Measurements from ENCODE around the gene DUSP18.
"Not testable (repeated sequence)": the region's sequence is repeated elsewhere in the genome, so short reads cannot be mapped to it uniquely, and the experiment has no call there.

Gene DUSP18

DNA sequence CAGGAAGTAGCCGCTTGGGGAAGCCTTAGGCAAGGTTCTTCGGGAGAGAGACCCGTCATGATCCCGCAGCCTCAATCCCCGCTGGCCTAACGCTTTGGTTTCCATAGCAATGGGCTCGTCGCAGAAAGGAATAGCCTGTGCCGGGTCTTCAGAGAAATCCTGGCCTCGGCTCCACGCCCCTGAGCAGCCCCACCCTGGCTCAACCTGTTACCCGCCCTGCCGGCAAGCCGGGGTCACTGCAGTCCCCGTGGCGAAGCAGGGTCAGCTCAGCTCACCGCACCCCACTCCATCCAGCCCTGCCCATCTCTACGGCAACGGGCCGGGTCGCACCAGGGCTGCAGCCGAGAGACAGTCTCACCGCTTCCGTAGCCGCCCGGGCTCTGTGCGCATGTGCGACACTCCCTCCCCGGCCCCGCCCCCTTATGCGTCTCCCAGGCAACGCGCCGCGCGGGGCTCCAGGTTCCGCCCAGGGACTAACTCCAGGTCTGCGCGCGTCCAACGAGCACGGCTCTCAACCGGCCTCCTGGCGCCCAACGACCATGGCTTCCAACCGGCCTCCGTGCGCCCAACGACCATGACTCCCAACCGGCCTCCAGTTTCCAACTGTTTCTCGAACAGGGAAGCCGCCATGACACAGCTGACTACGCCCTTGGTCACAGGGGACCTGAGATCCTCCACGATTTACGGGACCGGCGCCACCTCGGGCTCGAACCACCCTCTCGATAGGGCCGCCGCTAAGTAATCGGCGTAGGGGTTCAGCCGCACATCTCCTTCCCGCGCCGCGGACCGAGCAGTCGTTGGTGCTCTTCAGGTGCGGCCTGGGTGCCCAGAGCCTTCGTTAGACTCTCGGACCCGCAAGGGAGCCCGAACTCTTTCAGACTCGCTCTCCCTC, at the start of gene DUSP18:
Gene DUSP18 (minus strand): TSS at position 382 of the 892 bp plus-strand sequence. CDS start 3,872 bp downstream, outside the sequence.
- 0 out of 2 replicates have a peak, but pooled peaks cover 4% of the 10 kb centered on the region for H3K36me3 ChIP-seq (ENCODE audit: control insufficient read depth, insufficient read depth, low read length)
- peak within 1 kb of the TSS; percentile 67 for H3K9ac ChIP-seq (ENCODE audit: low read depth, low read length)
- no peaks in the 10 kb centered on the region for H3K9me3 ChIP-seq (ENCODE audit: control insufficient read depth, insufficient read depth, low read length)
- peaks cover 13% of the 10 kb centered on the region for H3K27me3 ChIP-seq (ENCODE audit: control insufficient read depth, insufficient read depth, low read length)
- H3K4me3 ChIP-seq (ENCODE audit: low read depth, low read length): peak within 1 kb of the TSS; percentile 71
- H3K27ac ChIP-seq (ENCODE audit: low read depth, low read length): peak within 1 kb of the TSS; percentile 69
- H3K4me1 ChIP-seq (ENCODE audit: control insufficient read depth, insufficient read depth, low read length): peaks cover 6% of the 10 kb centered on the region

DNA sequence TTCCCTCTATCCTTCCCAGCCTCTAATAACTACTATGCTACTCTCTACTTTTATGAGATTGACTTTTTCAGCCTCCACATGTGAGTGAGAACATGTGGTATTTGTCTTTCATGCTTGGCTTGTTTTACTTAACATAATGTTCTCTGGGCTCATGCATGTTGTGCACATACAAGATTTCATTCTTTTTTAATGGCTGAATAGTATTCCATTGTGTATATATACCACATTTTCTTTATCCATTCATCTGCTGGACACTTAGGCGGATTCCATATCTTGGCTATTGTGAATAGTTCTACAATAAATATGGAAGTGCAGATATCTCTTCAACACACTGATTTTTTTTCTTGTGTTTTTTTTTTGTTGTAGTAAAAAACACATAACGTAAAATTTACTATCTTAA, 46.4 kb upstream of the DUSP18 start:
- Histone ChIP-seq H3K27me3 (ENCODE audit: control insufficient read depth, insufficient read depth, low read length) (no peaks in the 10 kb centered on the region), H3K4me1 (ENCODE audit: control insufficient read depth, insufficient read depth, low read length) (no peaks in the 10 kb centered on the region), H3K36me3 (ENCODE audit: control insufficient read depth, insufficient read depth, low read length) (no peaks in the 10 kb centered on the region), H3K4me3 (ENCODE audit: low read depth, low read length) (no peak overlapping the region), H3K9ac (ENCODE audit: low read depth, low read length) (no peak overlapping the region), H3K9me3 (ENCODE audit: control insufficient read depth, insufficient read depth, low read length) (no peaks in the 10 kb centered on the region), H3K27ac (ENCODE audit: low read depth, low read length) (no peak overlapping the region)

DNA sequence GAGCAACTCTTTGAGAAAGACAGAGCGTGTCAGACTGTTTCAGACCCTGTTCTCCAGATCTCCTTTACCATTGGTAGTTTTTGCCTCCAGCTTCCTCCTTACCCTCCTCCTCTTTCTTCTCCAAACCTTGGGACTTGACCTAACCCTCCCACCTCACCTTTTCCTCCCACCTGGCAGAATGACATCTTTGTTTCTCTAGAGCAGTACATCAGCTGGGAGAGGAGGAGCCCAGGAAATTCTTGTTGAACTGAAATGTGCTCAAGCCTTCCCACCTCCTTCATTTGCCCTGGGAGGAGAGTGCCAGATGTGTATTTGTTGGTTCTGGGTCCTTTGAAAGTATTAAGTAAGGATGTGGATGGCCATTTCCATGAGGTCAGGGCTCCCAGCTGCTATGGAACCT, 44.4 kb upstream of the DUSP18 start:
- Histone ChIP-seq H3K36me3 (ENCODE audit: control insufficient read depth, insufficient read depth, low read length) (no peaks in the 10 kb centered on the region), H3K9me3 (ENCODE audit: control insufficient read depth, insufficient read depth, low read length) (no peaks in the 10 kb centered on the region), H3K27me3 (ENCODE audit: control insufficient read depth, insufficient read depth, low read length) (no peaks in the 10 kb centered on the region), H3K4me3 (ENCODE audit: low read depth, low read length) (no peak overlapping the region), H3K9ac (ENCODE audit: low read depth, low read length) (no peak overlapping the region), H3K4me1 (ENCODE audit: control insufficient read depth, insufficient read depth, low read length) (no peaks in the 10 kb centered on the region), H3K27ac (ENCODE audit: low read depth, low read length) (no peak overlapping the region)

DNA sequence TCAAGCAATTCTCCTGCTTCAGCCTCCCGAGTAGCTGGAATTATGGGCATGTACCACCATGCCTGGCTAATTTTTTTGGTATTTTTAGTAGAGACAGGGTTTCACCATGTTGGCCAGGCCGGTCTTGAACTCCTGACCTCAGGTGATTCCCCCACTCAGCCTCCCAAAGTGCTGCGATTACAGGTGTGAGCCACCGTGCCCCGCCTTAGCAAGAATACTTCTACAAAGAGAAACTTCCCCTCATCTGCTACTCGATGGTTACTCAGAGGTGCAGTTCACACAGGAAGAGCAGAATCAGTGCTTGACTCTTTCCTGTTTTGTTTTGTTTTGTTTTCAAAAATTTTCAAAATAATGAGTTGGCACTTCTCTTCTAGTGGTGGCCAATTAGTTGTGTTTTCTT, 42.3 kb upstream of the DUSP18 start:
- not testable (repeated sequence) for H3K36me3 ChIP-seq (ENCODE audit: control insufficient read depth, insufficient read depth, low read length); H3K9me3 ChIP-seq (ENCODE audit: control insufficient read depth, insufficient read depth, low read length); H3K27me3 ChIP-seq (ENCODE audit: control insufficient read depth, insufficient read depth, low read length); H3K9ac ChIP-seq (ENCODE audit: low read depth, low read length); H3K27ac ChIP-seq (ENCODE audit: low read depth, low read length); H3K4me1 ChIP-seq (ENCODE audit: control insufficient read depth, insufficient read depth, low read length); H3K4me3 ChIP-seq (ENCODE audit: low read depth, low read length)

DNA sequence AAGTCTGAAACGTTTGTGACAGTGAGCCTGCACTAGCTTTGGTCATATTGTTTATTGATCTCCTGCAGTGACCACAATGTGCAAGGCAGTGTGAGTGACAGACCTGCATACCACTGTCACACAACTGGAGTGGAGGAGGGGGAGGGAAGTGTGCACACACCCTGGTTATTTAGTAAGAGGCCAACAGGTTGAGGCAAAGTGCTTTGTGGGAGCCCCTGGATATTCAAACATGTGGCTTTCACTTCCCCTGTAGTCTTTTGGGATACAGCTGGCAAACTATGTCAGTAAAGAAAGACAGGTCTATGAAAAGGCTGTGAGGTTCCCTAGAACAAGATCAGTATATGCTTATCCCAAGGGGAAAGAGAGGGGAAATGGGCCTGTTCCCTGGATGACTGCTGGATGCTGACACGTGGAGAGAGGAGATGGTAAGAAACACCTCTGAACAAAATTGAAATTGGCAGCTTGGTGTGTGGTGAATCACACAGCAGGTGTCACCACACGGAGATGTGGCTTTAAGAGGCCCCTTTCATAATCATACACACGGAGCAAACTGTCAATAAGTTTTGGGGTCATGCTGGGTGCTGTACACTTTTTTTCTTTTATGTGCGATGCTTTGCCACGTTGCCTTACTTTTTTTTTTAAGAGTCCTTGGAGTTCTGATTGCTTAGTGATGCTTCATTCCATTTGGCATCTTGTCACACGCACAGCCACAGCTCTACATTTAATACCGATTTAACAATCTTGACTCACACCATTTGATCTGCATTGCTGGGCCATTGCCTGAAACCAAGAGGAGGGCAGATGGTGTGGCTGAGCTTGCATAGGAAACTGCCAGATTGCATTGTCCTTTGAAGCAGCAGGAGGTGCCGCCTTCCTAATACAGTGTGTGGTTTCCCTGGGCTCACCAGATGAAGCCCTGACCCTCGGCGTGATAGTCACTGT, 38.3 kb upstream of the DUSP18 start:
- Histone ChIP-seq H3K4me1 (ENCODE audit: control insufficient read depth, insufficient read depth, low read length) (peaks cover 9% of the 10 kb centered on the region; the same call in 1 of the 2 replicates), H3K27ac (ENCODE audit: low read depth, low read length) (no peak overlapping the region), H3K4me3 (ENCODE audit: low read depth, low read length) (no peak overlapping the region), H3K9me3 (ENCODE audit: control insufficient read depth, insufficient read depth, low read length) (no peaks in the 10 kb centered on the region), H3K36me3 (ENCODE audit: control insufficient read depth, insufficient read depth, low read length) (no peaks in the 10 kb centered on the region), H3K9ac (ENCODE audit: low read depth, low read length) (no peak overlapping the region), H3K27me3 (ENCODE audit: control insufficient read depth, insufficient read depth, low read length) (no peaks in the 10 kb centered on the region)

DNA sequence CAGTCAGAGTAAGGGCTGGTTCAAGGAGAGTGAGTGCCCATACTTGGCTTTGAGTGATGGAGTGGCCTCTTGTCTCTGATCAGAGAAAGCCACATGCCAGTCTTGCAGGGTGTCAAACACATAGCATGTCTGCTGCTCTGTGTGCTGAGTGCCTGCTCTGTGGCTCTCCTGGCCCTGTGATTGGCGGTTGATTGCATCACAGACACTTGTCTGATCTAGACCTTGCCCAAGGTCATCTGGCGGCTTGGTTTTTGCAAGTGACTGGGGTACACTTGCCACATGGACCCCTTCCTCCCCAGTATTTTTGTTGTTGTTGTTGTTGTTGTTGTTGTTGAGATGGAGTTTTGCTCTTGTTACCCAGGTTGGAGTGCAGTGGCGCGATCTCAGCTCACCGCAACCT, 37.3 kb upstream of the DUSP18 start:
- H3K36me3 ChIP-seq (ENCODE audit: control insufficient read depth, insufficient read depth, low read length): no peaks in the 10 kb centered on the region
- no peak overlapping the region for H3K9ac ChIP-seq (ENCODE audit: low read depth, low read length)
- H3K9me3 ChIP-seq (ENCODE audit: control insufficient read depth, insufficient read depth, low read length): no peaks in the 10 kb centered on the region
- no peak overlapping the region for H3K4me3 ChIP-seq (ENCODE audit: low read depth, low read length)
- H3K27ac ChIP-seq (ENCODE audit: low read depth, low read length): no peak overlapping the region
- H3K4me1 ChIP-seq (ENCODE audit: control insufficient read depth, insufficient read depth, low read length): peaks cover 9% of the 10 kb centered on the region; the same call in 1 of the 2 replicates
- H3K27me3 ChIP-seq (ENCODE audit: control insufficient read depth, insufficient read depth, low read length): no peaks in the 10 kb centered on the region

DNA sequence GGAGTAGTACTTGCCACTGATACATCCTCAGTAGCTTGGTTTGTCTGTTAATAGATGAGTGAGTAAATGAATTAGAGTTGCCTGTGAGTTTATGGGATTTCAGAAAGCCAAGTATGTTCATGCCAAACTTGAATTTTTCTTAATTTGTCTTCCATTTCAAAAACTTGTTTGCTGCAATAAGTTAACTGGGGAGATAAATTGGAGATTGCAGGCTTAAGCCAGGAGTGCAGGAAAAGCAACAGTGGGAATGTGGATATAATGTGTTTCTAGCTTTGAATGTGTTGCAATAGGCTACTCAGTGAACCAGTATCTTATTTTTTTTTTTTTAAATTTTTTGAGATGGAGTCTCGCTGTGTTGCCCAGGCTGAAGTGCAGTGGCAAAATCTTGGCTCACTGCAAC, 35.2 kb upstream of the DUSP18 start:
- Histone ChIP-seq H3K36me3 (ENCODE audit: control insufficient read depth, insufficient read depth, low read length) (no peaks in the 10 kb centered on the region), H3K27me3 (ENCODE audit: control insufficient read depth, insufficient read depth, low read length) (no peaks in the 10 kb centered on the region), H3K9ac (ENCODE audit: low read depth, low read length) (no peak overlapping the region), H3K4me3 (ENCODE audit: low read depth, low read length) (no peak overlapping the region), H3K27ac (ENCODE audit: low read depth, low read length) (no peak overlapping the region), H3K9me3 (ENCODE audit: control insufficient read depth, insufficient read depth, low read length) (no peaks in the 10 kb centered on the region), H3K4me1 (ENCODE audit: control insufficient read depth, insufficient read depth, low read length) (peaks cover 9% of the 10 kb centered on the region; the same call in 1 of the 2 replicates)

DNA sequence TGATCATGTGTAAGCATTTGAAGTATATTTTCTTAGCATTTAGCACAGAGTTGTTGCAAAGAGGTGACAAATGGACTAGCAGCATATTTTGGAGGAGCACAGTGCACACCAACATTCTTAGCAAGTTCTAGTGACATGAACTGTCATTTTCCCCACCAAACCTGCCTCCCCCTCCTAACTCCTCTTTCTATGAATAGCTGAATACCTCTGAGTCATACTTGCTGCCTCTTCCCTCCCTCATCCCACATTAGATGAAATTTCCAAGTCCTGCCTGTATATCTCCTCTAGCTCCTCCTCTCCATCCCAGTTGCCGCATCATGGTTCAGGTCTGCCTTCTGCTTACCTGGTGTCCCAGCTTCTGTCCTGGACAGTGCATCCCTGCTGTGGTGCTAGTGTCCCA, 34.2 kb upstream of the DUSP18 start:
- Histone ChIP-seq H3K4me3 (ENCODE audit: low read depth, low read length) (no peak overlapping the region), H3K9me3 (ENCODE audit: control insufficient read depth, insufficient read depth, low read length) (no peaks in the 10 kb centered on the region), H3K27me3 (ENCODE audit: control insufficient read depth, insufficient read depth, low read length) (peaks cover 1% of the 10 kb centered on the region; the same call in 1 of the 2 replicates), H3K9ac (ENCODE audit: low read depth, low read length) (no peak overlapping the region), H3K27ac (ENCODE audit: low read depth, low read length) (no peak overlapping the region), H3K36me3 (ENCODE audit: control insufficient read depth, insufficient read depth, low read length) (no peaks in the 10 kb centered on the region), H3K4me1 (ENCODE audit: control insufficient read depth, insufficient read depth, low read length) (peaks cover 9% of the 10 kb centered on the region; the same call in 1 of the 2 replicates)

DNA sequence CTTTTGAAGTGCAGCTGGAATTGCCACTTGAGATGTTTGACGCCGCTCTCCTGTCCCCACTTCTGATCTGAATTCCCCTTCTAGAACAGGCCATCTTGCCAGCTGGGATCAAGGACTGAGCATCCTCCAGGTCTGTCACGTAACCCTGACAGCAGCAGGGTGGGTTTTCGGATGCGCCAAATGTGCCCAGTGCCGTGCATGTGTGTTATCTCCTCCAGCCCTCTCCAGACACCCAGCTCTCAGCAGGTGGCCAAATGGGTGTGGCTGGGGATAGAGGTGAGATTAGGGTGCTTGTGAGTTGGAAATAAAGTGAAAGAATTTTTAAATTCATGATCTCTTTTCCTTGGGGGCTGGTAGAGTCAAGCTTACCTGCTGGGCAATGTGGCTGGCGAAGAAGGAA, 30.3 kb upstream of the DUSP18 start:
- H3K27me3 ChIP-seq (ENCODE audit: control insufficient read depth, insufficient read depth, low read length): peaks cover 19% of the 10 kb centered on the region
- no peaks in the 10 kb centered on the region for H3K36me3 ChIP-seq (ENCODE audit: control insufficient read depth, insufficient read depth, low read length)
- no peak overlapping the region for H3K4me3 ChIP-seq (ENCODE audit: low read depth, low read length)
- no peaks in the 10 kb centered on the region for H3K9me3 ChIP-seq (ENCODE audit: control insufficient read depth, insufficient read depth, low read length)
- H3K27ac ChIP-seq (ENCODE audit: low read depth, low read length): no peak overlapping the region
- H3K4me1 ChIP-seq (ENCODE audit: control insufficient read depth, insufficient read depth, low read length): peaks cover 6% of the 10 kb centered on the region; the same call in 1 of the 2 replicates
- H3K9ac ChIP-seq (ENCODE audit: low read depth, low read length): no peak overlapping the region

DNA sequence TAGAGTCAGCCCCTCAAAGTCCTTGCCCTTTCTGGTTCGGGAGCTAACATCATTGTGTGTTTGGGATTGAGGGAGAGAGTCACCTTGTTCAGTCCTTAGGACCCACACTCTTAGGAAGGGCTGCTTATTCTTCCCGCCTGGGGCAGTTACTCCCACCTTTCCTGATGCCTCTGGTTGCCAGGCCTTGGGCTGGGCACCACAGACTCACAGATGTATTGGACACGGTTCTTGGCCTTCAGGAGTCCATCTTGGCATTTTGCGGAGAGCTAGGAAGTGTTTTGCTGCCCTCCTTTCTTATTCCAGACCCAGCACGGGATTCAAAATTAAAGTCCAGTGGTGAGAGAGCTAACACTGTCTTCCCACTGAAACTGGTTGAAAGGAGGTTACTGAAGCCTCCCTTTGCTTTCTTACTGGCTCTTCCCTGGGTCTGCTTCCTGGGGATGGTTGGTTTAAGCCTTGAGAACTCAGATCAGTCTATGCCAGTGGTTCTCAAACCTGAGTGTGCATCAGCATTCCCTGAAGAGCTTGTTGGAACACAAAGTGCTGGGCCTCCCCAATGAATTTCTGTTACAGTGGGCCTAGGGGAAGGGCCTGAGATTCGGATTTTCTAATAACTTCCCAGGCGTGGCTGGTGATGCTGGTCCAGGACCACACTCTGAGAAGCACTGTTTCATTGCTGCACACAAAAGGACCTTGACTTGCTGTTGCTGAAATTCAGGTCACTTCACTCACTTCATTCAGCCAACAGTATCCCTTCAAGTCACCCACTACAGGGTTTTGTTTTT, 28.4 kb upstream of the DUSP18 start:
- no peaks in the 10 kb centered on the region for H3K9me3 ChIP-seq (ENCODE audit: control insufficient read depth, insufficient read depth, low read length)
- no peak overlapping the region for H3K9ac ChIP-seq (ENCODE audit: low read depth, low read length)
- no peaks in the 10 kb centered on the region for H3K36me3 ChIP-seq (ENCODE audit: control insufficient read depth, insufficient read depth, low read length)
- H3K27ac ChIP-seq (ENCODE audit: low read depth, low read length): no peak overlapping the region
- peak overlapping the region; percentile 89; the same call in 1 of the 2 replicates for H3K4me3 ChIP-seq (ENCODE audit: low read depth, low read length)
- H3K27me3 ChIP-seq (ENCODE audit: control insufficient read depth, insufficient read depth, low read length): peaks cover 19% of the 10 kb centered on the region
- H3K4me1 ChIP-seq (ENCODE audit: control insufficient read depth, insufficient read depth, low read length): peaks cover 6% of the 10 kb centered on the region; the same call in 1 of the 2 replicates
